SK-N-MC (cell line): ENCODE measurements around the gene GLB1L3.
"Not testable (repeated sequence)": the region's sequence is repeated elsewhere in the genome, so short reads cannot be mapped to it uniquely, and the experiment has no call there.

Experiments used
- DNase-seq: peaks from one replicate; pipeline ENCODE4 v3.0.0-alpha.2; 2011; ENCODE audit warnings: low read depth, low spot score
- H3K27ac ChIP-seq: fragments of 200-600 bp; sonication (generic); 2 replicates; pipeline ENCODE4 v1.5.1; 2016; ENCODE audit warnings: mixed run types
- H3K36me3 ChIP-seq: fragments of 200-600 bp; sonication (generic); 2 replicates; pipeline ENCODE4 v1.6.1; 2017; ENCODE audit warnings: antibody characterized with exemption, low read length, mixed read lengths; ENCODE audit not compliant: insufficient read depth
- H3K4me3 ChIP-seq: fragments of 200-600 bp; sonication (generic); 2 replicates; pipeline ENCODE4 v1.5.1; 2016
- H3K9ac ChIP-seq: fragments of 200-600 bp; sonication (generic); 2 replicates; pipeline ENCODE4 v1.8.0; 2017; ENCODE audit warnings: mixed run types, mixed read lengths; ENCODE audit not compliant: insufficient read length
- H3K9me3 ChIP-seq: fragments of 200-600 bp; sonication (generic); 2 replicates; pipeline ENCODE4 v1.6.1; 2017; ENCODE audit warnings: low read depth, mild to moderate bottlenecking, antibody characterized with exemption, low read length, moderate library complexity, mixed read lengths
- EZH2 ChIP-seq: fragments of 200-600 bp; sonication (generic); IDR thresholded peaks from one replicate; pipeline ENCODE4 v1.6.1; 2017; ENCODE audit warnings: antibody characterized with exemption
- FOXP2 ChIP-seq: optimal IDR thresholded peaks from 2 replicates; pipeline ENCODE3; 2011; ENCODE audit warnings: mild to moderate bottlenecking, moderate library complexity; ENCODE audit not compliant: insufficient read depth; ENCODE audit errors: extremely low read length, control extremely low read depth
- POLR2AphosphoS5 ChIP-seq: IDR thresholded peaks from 2 replicates; pipeline ENCODE4 v1.6.1; 2012; ENCODE audit warnings: mild to moderate bottlenecking, low read depth, low read length, borderline replicate concordance

The GLB1L3 gene

DNA sequence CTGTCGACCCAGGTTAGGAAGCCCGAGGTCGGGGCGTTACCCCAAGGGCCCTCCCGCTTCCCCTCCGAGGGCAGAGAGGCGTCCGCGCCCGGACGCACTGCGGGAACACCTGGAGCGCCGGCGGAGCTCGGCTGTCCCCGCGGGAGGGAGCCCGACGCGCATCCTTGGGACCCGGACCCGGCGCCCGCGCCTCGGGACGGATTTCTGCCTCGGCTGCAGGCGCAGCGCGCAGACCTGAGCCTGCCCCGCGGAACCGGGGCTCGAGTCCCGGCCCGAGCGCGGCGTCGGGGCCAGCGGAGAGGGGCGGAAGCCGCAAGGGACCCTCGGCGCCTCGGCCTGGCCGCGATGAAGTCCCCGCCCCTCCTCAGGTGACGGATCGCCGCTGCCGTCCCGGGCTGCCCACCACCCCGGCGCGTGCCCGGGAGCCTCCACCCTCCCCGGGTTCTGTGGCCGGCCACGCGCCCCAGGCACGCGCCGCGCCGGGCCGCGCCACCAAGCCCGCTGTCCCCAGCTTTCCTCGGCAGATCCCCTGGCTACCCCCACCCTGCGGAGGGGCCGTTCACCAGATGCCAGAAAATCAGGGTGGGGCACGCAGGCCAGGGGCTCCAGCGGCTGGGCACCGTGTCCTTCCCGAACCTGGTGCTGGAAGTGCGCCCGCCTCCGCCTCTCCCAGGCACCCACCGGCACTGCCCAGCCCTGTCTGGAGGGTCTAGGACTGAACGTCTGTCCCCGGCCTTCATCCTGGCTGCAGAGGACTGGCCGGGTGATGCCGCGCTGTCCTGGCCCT is 410 bp downstream of the GLB1L3 start:
- Histone ChIP-seq H3K27ac (no peak overlapping the region), H3K9ac (peak overlapping the region; percentile 78), H3K4me3 (peak overlapping the region; percentile 89), H3K36me3 (no peaks in the 10 kb centered on the region), H3K9me3 (no peaks in the 10 kb centered on the region)
- no peak for DNase-seq
- no peak for TF ChIP-seq FOXP2
- TF ChIP-seq EZH2, result peak; percentile 10

DNA sequence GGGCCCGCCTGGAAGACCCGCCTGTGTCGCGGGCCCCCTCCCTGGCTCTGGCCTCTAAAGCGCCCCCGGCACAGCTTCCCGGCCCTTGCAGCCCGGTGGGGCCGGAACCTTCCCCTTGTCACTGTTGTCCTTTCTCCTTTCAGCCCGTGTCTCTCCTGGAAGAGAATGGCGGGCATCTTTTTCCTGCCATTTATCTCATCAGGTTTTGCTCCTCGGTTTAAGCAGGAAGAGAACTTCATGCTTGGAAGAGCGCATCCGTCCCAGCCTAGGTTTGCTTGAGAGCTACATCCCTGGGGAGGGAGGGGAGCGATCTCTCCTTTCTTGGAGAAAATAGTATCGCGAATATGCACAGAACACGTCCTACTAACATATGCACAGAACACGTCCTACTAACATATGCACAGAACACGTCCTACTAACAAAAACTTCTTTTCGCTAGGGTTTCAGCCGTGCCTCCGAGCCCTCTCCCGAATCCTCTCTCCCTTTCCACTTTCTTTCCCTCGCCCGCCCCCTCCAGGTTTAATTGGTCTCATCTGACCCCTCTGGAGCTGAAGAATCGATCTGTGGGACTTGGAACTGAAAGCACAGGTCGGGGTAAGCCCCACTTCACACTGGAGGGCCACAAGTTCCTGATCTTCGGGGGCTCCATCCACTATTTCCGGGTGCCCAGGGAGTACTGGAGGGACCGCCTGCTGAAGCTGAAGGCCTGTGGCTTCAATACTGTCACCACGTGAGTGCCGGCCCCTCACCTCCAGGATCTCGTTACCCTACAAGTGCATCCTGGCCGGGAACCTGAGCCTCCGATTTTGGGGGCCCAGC is 1.2 kb downstream of the GLB1L3 start:
- TF ChIP-seq FOXP2, result no peak
- TF ChIP-seq EZH2, result peak; percentile 25

DNA sequence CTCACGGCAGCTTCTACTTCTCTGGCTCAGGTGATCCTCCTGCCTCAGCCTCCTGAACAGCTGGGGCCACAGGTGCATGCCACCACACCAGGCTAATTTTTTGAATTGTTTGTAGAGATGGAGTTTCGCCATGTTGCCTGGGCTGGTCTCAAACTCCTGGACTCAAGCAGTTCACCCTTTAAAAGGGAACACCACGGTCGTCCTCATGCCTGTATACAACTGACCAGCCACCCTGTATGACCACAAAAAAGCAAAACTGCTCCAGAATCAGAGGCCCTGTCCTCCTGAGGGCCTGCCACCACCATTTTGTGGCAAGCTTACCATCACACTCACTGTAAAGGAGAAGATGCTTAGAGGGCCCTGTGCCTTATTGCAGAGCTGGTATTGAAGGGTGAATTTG is 2.2 kb downstream of the GLB1L3 start:
- Histone ChIP-seq H3K4me3 (no peak overlapping the region), H3K9me3 (no peaks in the 10 kb centered on the region), H3K9ac (no peak overlapping the region), H3K27ac (no peak overlapping the region), H3K36me3 (no peaks in the 10 kb centered on the region)
- no peak for DNase-seq
- TF ChIP-seq FOXP2, result no peak
- TF ChIP-seq EZH2, result no peak
- no peak for TF ChIP-seq POLR2AphosphoS5

More for the DNA sequence above, 1.2 kb downstream of the GLB1L3 start:
- no peak overlapping the region for H3K4me3 ChIP-seq
- no peak overlapping the region for H3K9ac ChIP-seq
- DNase-seq, result no peak
- no peaks in the 10 kb centered on the region for H3K9me3 ChIP-seq
- no peak overlapping the region for H3K27ac ChIP-seq
- no peaks in the 10 kb centered on the region for H3K36me3 ChIP-seq

DNA sequence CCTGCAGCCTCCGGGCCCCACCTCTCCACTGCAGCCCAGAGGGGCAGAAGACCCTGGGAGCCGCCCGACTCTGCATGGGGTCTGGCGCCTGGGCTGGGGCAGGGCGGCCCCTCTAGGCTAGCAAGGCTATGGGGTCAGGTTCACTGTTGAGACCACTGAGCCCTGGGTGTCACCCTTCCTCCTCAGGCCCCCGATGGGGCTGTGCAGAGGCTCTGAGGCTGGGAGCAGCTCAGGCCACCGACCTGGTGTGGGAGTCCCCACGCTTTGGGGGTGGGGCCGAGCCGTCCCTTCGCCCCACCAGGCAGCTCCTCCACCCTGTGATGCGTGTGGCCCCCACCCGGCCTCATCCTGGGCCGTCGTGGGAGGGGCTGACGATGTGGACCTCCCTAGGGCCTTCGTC is 5.5 kb downstream of the GLB1L3 start:
- H3K36me3 ChIP-seq, DNase-seq, H3K9me3 ChIP-seq, H3K9ac ChIP-seq, H3K4me3 ChIP-seq, H3K27ac ChIP-seq: not testable (repeated sequence)

DNA sequence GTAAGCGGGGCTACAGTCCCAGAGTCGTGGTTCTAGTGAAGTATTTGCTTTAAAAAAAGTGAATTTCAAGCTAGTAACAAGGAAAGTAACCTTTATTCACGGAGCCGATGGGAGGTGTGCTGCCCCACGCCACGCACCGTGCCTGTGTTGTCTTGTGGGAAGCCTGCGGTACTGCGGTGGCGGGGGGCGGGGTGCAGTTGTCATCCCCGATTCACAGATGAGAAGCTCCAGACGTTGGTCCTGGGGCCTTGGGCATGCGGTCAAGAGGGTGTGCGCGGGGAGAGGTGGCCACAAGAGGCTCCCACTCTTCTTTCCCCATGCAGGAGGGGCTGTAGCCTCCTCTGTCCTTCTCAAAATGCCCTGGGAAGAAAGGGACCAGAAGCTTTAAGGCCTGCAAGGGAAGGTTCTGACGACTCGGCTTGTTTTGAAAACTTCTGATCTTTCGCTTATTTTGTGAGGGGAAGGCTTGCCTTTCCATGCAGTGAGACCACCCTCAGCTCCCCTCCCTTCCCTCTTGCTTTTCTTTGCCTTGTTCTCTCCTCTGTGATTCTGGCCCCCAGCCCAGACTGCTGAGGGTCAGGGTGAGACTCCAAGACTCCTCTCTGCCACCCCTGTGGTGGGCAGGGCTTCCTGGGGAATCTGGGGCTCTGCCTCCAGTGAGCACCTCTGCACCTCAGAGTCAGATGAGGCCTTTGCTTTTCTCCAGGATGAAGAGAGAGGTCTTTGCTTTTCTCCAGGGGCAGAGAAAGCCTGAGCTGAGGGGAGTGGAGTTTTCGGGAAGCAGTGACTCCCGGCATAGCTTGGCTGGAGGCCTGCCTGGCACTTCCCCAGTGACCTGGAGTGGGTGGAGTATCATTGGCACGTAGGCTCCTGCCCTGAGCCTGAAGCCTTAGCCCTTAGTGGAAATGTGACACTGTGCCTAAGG is 6.2 kb downstream of the GLB1L3 start:
- TF ChIP-seq FOXP2, result no peak
- TF ChIP-seq POLR2AphosphoS5, result no peak
- TF ChIP-seq EZH2, result no peak
- no peak overlapping the region for H3K27ac ChIP-seq
- no peak overlapping the region for H3K9ac ChIP-seq
- no peak for DNase-seq
- H3K9me3 ChIP-seq, result no peaks in the 10 kb centered on the region
- H3K36me3 ChIP-seq, result no peaks in the 10 kb centered on the region
- no peak overlapping the region for H3K4me3 ChIP-seq

DNA sequence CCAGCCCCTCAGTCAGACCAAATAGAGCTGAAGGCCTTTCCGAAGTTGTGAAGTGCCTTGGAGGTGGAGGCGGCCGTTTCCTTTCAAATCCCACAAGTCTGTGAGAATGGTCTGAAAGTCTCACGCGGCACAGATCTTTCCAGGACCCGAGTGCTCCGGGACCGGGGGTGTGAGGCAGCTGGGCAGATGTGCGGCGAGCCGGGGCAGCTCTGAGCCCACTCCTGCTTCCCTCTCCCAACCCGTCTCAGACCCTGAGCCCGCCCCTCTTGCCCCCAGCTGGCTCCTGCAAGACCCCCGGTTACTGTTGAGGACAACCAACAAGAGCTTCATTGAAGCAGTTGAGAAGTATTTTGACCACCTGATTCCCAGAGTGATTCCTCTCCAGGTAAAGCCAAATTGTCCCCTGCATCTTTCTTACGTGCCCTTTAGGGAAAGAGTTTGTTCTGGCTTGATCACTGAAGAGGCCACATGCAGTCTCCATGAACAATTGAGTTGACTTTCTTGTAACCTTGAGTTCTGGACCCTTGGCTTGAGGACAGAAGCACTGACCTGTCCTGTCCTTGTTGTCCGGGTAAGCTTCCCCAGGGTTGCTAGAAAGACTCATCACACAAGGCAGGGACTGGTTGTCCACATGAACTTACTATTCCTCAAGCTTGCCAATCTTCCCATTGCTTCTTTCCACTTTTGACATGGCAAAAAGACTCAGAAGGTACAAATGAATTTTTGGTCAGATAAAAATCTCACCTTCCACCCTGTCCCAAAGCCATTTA is 7.5 kb downstream of the GLB1L3 start:
- no peak overlapping the region for H3K4me3 ChIP-seq
- DNase-seq, result no peak
- no peaks in the 10 kb centered on the region for H3K36me3 ChIP-seq
- TF ChIP-seq POLR2AphosphoS5 (no peak), EZH2 (no peak), FOXP2 (no peak)
- no peak overlapping the region for H3K27ac ChIP-seq
- no peaks in the 10 kb centered on the region for H3K9me3 ChIP-seq
- H3K9ac ChIP-seq, result no peak overlapping the region

DNA sequence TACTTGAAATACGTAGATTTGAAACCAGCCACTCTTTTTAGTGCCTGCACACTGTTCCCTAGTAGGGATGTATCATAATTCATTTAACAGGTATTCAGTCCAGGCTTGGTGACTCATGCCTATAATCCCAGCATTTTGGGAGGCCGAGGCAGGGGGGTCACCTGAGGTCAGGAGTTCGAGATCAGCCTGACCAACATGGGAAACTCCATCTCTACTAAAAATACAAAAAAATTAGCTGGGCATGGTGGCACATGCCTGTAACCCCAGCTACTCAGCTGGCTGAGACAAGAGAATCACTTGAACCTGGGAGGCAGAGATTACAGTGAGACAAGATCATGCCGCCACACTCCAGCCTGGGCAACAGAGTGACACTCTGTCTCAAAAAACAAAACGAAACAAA is 8.2 kb downstream of the GLB1L3 start:
- H3K4me3 ChIP-seq, result not testable (repeated sequence)

DNA sequence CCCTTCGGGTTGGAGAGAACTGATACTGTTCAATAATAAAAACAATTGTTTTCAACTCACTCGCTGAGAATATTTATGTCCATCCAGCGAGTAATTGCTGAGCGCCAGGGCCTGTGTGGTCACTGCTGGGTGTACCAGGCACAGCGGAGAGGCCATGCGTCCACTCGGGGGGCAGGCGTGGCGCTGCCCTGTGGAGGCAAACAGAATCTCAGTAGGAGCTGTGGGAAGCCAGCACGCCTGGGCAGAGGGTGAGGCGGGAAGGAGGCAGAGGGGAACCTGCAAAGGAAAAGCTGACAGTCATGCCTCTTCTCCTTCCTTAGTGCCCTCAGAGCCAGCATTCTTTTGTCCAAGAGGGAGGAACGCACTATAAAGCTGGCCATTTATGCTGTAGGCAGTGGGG is 11.4 kb downstream of the GLB1L3 start:
- Histone ChIP-seq H3K9ac (no peak overlapping the region), H3K27ac (no peak overlapping the region), H3K4me3 (no peak overlapping the region), H3K9me3 (no peaks in the 10 kb centered on the region), H3K36me3 (no peaks in the 10 kb centered on the region)
- TF ChIP-seq FOXP2 (no peak), EZH2 (no peak), POLR2AphosphoS5 (no peak)
- no peak for DNase-seq

More for the DNA sequence above, 8.2 kb downstream of the GLB1L3 start:
- H3K27ac ChIP-seq, H3K36me3 ChIP-seq, H3K9me3 ChIP-seq, H3K9ac ChIP-seq, DNase-seq: not testable (repeated sequence)
